Activated effector memory CD4-positive, alpha-beta T cell treated with anti-CD3 and anti-CD28 coated beads, Interleukin-2, amount 50 U/mL, for 16 hours (primary cell): Measurements from ENCODE around the gene DENND2A.

Experiments used
- DNase-seq: peaks from one replicate; pipeline ENCODE4 v3.0.0-alpha.2; 2020

The DENND2A gene

DNA sequence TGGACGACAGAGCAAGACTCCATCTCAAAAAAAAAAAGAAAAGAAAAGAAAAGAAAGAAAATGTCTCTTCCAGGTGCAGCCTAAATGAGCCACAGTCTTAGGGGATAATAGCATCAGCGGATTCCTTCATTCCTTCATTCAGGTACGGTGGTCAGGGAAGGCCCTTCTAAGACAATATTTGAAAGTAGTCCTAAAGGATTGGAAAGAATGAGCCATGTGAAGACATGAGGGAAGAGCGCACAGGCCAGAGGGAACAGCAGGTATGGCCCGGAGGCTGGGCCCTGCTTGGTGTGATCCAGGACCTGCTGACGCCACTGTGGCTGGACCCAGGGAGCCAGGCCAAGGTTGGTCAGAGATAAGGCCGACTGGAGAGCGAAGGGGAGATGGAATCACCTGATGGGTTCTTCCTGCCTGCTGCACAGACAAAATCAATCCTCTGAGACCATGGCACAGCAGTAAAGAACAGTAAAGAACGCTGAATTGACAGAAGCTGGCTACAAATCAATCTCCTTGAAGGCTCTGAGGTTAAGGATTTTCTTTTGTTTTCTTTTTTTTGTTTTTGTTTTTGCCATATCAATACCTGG, 145.0 kb downstream of the DENND2A start:
- DNase-seq: no peak

- no peak for DNase-seq
These were observed 145.7 kb downstream of the DENND2A start for GRCh38 chr7:140494867-140495266.

DNA sequence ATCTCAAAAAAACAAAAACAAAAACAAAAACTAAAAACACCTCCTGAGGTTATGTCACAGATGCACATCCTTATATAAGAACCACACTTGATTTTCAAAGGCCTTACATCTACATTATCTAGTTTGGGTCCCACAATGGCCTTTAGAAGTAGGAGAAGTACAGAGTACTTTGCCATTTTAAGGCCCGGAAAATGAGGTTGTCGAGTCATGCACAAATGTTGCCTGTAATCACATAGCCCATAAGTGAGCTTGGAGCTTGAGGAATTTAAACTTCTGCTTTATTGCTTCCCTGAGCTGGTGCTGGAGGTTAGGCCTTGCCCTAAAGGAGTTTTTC, 151.6 kb downstream of the DENND2A start:
- DNase-seq: no peak

DNA sequence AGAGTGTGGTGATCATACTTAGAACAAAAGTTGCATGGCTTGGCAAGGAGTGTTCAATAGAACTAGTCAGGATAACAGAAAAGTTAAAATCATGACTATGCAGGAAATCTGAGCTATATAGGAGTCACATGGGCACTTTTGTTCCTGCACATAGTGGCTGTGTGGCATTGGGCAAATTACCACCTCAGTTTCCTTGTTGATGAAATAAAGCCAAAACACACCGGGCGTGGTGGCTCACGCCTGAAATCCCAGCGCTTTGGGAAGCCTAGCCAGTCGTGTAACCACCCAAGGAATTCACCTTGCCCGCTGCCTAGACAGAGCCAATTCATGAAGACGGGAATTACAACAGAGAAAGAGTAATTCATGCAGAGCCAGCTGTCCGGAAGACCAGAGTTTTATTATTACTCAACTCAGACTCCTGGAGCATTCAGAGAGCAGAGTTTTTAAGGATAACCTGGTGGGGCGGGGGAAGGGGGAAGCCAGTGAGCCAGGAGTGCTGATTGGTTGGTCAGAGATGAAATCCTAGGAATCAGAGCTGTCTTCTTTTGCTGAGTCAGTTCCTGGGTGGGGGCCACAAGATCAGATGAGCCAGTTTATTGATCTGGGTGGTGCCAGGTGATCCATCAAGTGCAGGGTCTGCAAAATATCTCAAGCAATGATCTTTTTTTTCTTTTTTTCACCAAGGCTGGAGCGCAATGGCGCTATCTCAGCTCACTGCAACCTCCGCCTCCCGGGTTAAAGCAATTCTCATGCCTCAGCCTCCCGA, 154.9 kb downstream of the DENND2A start:
- DNase-seq: no peak

- no peak for DNase-seq
These were observed 155.6 kb downstream of the DENND2A start for GRCh38 chr7:140484951-140485499.

GRCh38 chr7:140484479-140484878, 156.1 kb downstream of the DENND2A start:
- no peak for DNase-seq

DNA sequence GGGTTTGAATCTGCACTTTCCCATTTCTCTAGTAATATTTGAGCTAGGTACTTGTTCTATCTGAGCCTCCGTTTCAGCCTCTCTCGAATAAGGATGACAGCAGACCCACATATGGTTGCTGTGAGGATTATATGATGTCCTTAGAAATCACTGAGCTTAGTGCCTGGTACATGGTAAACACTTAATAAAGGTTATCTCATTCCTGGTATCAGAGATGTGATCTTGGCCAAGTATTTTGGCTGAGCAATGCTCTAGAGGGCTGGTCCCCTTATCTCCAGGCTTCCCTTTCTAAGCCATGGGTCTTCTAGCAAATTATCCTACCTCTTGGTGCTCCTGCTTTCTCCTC, 160.9 kb downstream of the DENND2A start:
- no peak for DNase-seq

DNA sequence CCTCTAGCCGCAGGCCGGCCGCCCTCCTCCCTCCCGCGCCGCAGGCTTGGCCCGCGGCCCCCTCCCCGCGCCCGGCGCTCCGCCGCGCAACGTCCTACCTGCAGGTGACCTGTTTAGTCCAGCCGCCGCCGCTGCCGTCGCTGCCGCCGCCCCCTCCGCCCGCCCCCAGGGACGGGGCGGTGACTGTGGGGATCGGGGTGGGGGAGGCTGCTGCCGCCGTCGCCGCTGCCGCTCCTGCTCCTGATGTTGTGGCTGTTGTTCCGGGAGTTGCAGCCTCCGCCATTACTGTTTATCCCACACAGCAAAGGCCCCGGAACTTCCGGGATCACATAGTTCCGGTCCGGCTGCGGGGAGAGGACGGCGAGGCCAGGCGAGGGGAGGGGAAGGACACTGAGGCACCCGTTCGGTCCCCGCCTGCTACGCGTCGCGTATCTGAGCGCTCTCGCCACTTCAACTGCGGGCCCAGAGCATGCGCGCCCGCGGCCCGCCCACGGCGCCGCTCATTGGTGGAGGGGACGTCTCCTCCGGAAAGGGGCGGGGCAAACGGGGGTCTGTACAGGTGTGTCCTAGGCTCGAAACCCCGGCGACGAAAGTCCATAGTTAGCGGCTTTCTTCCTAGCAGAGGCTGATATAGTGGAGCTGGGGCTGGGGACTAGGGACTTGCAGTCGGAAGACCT, 161.4 kb downstream of the DENND2A start, which contains the start of gene MKRN1:
Gene MKRN1, minus strand, starts transcription at position 444 of the 677 bp plus-strand sequence. Its CDS starts 161 bp downstream, at position 283.
- peak; percentile 97 for DNase-seq

- peak; percentile 81 for DNase-seq
These were observed 162.2 kb downstream of the DENND2A start for GRCh38 chr7:140478246-140479061.

DNA sequence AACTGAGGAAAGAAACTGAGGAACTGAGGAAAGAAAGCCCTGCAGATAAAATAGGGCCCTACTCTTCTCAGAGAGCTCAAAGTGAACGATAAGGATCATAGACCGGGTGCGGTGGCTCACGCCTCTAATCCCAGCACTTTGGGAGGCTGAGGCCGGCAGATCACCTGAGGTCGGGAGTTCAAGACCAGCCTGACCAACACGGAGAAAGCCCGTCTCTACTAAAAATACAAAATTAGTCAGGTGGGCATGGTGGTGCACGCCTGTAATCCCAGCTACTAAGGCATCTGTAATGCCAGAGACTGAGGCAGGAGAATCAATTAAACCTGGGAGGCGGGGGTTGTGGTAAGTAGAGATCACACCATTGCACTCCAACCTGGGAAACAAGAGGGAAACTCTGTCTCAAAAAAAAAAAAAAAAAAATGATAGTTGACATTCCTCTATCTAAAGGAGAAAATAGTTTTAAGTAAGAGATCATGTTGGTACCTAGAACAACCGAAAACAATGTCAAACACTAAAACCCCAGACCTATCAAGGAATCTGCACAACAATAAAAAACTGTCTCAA, 163.8 kb downstream of the DENND2A start:
- DNase-seq: no peak

GRCh38 chr7:140475747-140476333, 164.8 kb downstream of the DENND2A start:
- DNase-seq: peak; percentile 69
